H9 (cell line): ENCODE data around the gene ALKAL2. TPM values are rescaled to one million over a fixed set of nuclear protein-coding genes. Genes with fewer than 3 reads are reported as not detected.

Experiments used
- DNase-seq: peaks from one replicate; pipeline ENCODE4 v3.0.0-alpha.2; 2017
- H2AFZ ChIP-seq: one replicate; pipeline ENCODE4 v1.6.1; 2013; ENCODE audit warnings: mild to moderate bottlenecking, low read length, control low read depth, moderate library complexity
- H2AK5ac ChIP-seq: 2 replicates; pipeline ENCODE4 v1.6.1; 2013; ENCODE audit warnings: low read length, control low read depth, mixed read lengths; ENCODE audit not compliant: insufficient read length
- H2BK120ac ChIP-seq: one replicate; pipeline ENCODE4 v1.6.1; 2013; ENCODE audit warnings: low read depth, mild to moderate bottlenecking, low read length, control low read depth, inconsistent platforms; ENCODE audit not compliant: poor library complexity, severe bottlenecking
- H2BK12ac ChIP-seq: 2 replicates; pipeline ENCODE4 v1.6.1; 2013; ENCODE audit warnings: low read length, control low read depth, mixed read lengths, low read depth; ENCODE audit not compliant: insufficient read length
- H2BK15ac ChIP-seq: 2 replicates; pipeline ENCODE4 v1.6.1; 2013; ENCODE audit warnings: low read depth, low read length, control low read depth
- H2BK20ac ChIP-seq: one replicate; pipeline ENCODE4 v1.6.1; 2013; ENCODE audit warnings: low read depth, mild to moderate bottlenecking, low read length, control low read depth, inconsistent platforms; ENCODE audit not compliant: poor library complexity, severe bottlenecking
- H2BK5ac ChIP-seq: 2 replicates; pipeline ENCODE4 v1.6.1; 2013; ENCODE audit warnings: low read length, control low read depth, mixed read lengths; ENCODE audit not compliant: insufficient read length
- H3K14ac ChIP-seq: 2 replicates; pipeline ENCODE4 v1.6.1; 2013; ENCODE audit warnings: low read length, control low read depth; ENCODE audit not compliant: insufficient read depth
- H3K18ac ChIP-seq: 2 replicates; pipeline ENCODE4 v1.6.1; 2013; ENCODE audit warnings: low read depth, mild to moderate bottlenecking, mixed read lengths, low read length, control low read depth; ENCODE audit not compliant: insufficient read length
- H3K23ac ChIP-seq: 2 replicates; pipeline ENCODE4 v1.6.1; 2013; ENCODE audit warnings: low read length, control low read depth, mixed read lengths, low read depth; ENCODE audit not compliant: insufficient read length
- H3K23me2 ChIP-seq: 2 replicates; pipeline ENCODE4 v1.6.1; 2013; ENCODE audit warnings: low read depth, mild to moderate bottlenecking, mixed read lengths, low read length, control low read depth; ENCODE audit not compliant: insufficient read length, poor library complexity, severe bottlenecking
- H3K27ac ChIP-seq: 2 replicates; pipeline ENCODE4 v1.5.1; 2013; ENCODE audit warnings: low read length, control low read depth, mixed read lengths, low read depth; ENCODE audit not compliant: insufficient read length
- H3K27me3 ChIP-seq: 2 replicates; pipeline ENCODE4 v1.6.1; 2013; ENCODE audit warnings: low read length, control low read depth, inconsistent platforms; ENCODE audit not compliant: insufficient read depth
- H3K4ac ChIP-seq: 2 replicates; pipeline ENCODE4 v1.6.1; 2013; ENCODE audit warnings: low read depth, mild to moderate bottlenecking, control low read depth, inconsistent platforms, low read length, moderate library complexity
- H3K4me1 ChIP-seq: 2 replicates; pipeline ENCODE4 v1.6.1; 2013; ENCODE audit warnings: low read length, control low read depth, inconsistent platforms; ENCODE audit not compliant: insufficient read depth
- H3K4me2 ChIP-seq: 2 replicates; pipeline ENCODE4 v1.6.1; 2013; ENCODE audit warnings: low read length, control low read depth, mixed read lengths; ENCODE audit not compliant: insufficient read length, insufficient read depth
- H3K56ac ChIP-seq: 2 replicates; pipeline ENCODE4 v1.6.1; 2013; ENCODE audit warnings: low read depth, mild to moderate bottlenecking, mixed read lengths, low read length, control low read depth; ENCODE audit not compliant: insufficient read length
- H3K79me1 ChIP-seq: 2 replicates; pipeline ENCODE4 v1.6.1; 2013; ENCODE audit warnings: low read depth, mild to moderate bottlenecking, moderate library complexity, low read length, control low read depth, inconsistent platforms; ENCODE audit not compliant: insufficient read depth, poor library complexity, severe bottlenecking
- H3K79me2 ChIP-seq: 2 replicates; pipeline ENCODE4 v1.6.1; 2013; ENCODE audit warnings: low read length, control low read depth, inconsistent platforms; ENCODE audit not compliant: insufficient read depth
- H3K9ac ChIP-seq: 2 replicates; pipeline ENCODE4 v1.6.1; 2013; ENCODE audit warnings: low read length, control low read depth, mixed read lengths; ENCODE audit not compliant: insufficient read length; ENCODE audit errors: extremely low read depth
- H3K9me3 ChIP-seq: one replicate; pipeline ENCODE4 v1.6.1; 2013; ENCODE audit warnings: low read depth, low read length, inconsistent platforms; ENCODE audit not compliant: control insufficient read depth
- H3T11ph ChIP-seq: one replicate; pipeline ENCODE4 v1.6.1; 2013; ENCODE audit warnings: mild to moderate bottlenecking, low read length, control low read depth, inconsistent platforms
- H4K20me1 ChIP-seq: one replicate; pipeline ENCODE4 v1.6.1; 2013; ENCODE audit not compliant: control insufficient read depth, insufficient read length, insufficient read depth
- H4K5ac ChIP-seq: 2 replicates; pipeline ENCODE4 v1.6.1; 2013; ENCODE audit warnings: low read depth, mild to moderate bottlenecking, mixed read lengths, low read length, control low read depth; ENCODE audit not compliant: insufficient read length
- H4K8ac ChIP-seq: replicated peaks from 2 replicates; pipeline ENCODE4 v1.6.1; 2013; ENCODE audit warnings: low read length, control low read depth, mixed read lengths, low read depth; ENCODE audit not compliant: insufficient read length
- H4K91ac ChIP-seq: 2 replicates; pipeline ENCODE4 v1.6.1; 2013; ENCODE audit warnings: low read depth, mild to moderate bottlenecking, moderate library complexity, mixed read lengths, low read length, control low read depth; ENCODE audit not compliant: insufficient read length
- H3K27ac Mint-ChIP-seq, 3 experiments: 2 replicates in 2 of 3; 3 replicates in 1 of 3; pipeline ENCODE4 v1.8.0; 2020 to 2021; ENCODE audit warnings: mixed read lengths in 3 of 3, mild to moderate bottlenecking in 1 of 3, moderate library complexity in 1 of 3
- H3K27me3 Mint-ChIP-seq: 2 replicates; pipeline ENCODE4 v1.8.0; 2021; ENCODE audit warnings: low read depth, mild to moderate bottlenecking, moderate library complexity, mixed read lengths
- H3K36me3 Mint-ChIP-seq, 3 experiments: 2 replicates in 2 of 3; 3 replicates in 1 of 3; pipeline ENCODE4 v1.8.0; 2020 to 2021; ENCODE audit warnings: low read depth in 3 of 3, mixed read lengths in 3 of 3; ENCODE audit not compliant: insufficient read depth in 1 of 3
- H3K4me1 Mint-ChIP-seq, 2 experiments: 2 replicates each; pipeline ENCODE4 v1.8.0; 2020; ENCODE audit warnings: mixed read lengths in 2 of 2
- H3K4me3 Mint-ChIP-seq, 2 experiments: 2 replicates in 1 of 2; 3 replicates in 1 of 2; pipeline ENCODE4 v1.8.0; 2020 to 2021; ENCODE audit warnings: mild to moderate bottlenecking in 2 of 2, mixed read lengths in 2 of 2, moderate library complexity in 1 of 2
- H3K9me3 Mint-ChIP-seq, 2 experiments: 2 replicates in 1 of 2; 3 replicates in 1 of 2; pipeline ENCODE4 v1.8.0; 2020; ENCODE audit warnings: mild to moderate bottlenecking in 2 of 2, mixed read lengths in 2 of 2, moderate library complexity in 1 of 2
- WGBS: extraction: QIAGEN DNeasy Blood & Tissue Kit; methylation state at CpG from one replicate; pipeline ENCODE4 v1.1.7; 2013; ENCODE audit warnings: missing lambda C conversion rate, low lambda C conversion rate, mixed read lengths; ENCODE audit not compliant: insufficient read length; ENCODE audit errors: extremely low coverage; 5-methylcytosine and 5-hydroxymethylcytosine counted together
- total RNA-seq: library from RNA; stranded (reverse); gene quantifications from 2 replicates; pipeline ENCODE4 v1.2.1, GENCODE V29; 2021
- TF ChIP-seq, protein P1 (sequence below): fragments of 200-600 bp; sonication (generic); conservative IDR thresholded peaks from 3 replicates; pipeline ENCODE4 v1.8.0; 2021; ENCODE audit warnings: antibody characterized with exemption, mild to moderate bottlenecking

The ALKAL2 gene
- total RNA-seq, 1 experiment from 2014 or later = 0.48 TPM

GRCh38 chr2:259789-260331 lies 28.0 kb downstream of the ALKAL2 start:
- no peak overlapping the region for H3K27ac Mint-ChIP-seq

More at GRCh38 chr2:259789-260331, 28.0 kb downstream of the ALKAL2 start:
- Histone ChIP-seq H4K8ac (no peak overlapping the region), H3K14ac (no peak overlapping the region), H3K79me1 (no peaks in the 10 kb centered on the region), H2AFZ (no peak overlapping the region), H3K18ac (no peak overlapping the region), H3K79me2 (no peaks in the 10 kb centered on the region), H4K91ac (no peak overlapping the region), H2BK20ac (no peak overlapping the region), H3K4me1 (no peaks in the 10 kb centered on the region), H3K23ac (no peak overlapping the region), H3K9ac (no peak overlapping the region), H3K27ac (no peak overlapping the region), H3K23me2 (peaks cover 9% of the 10 kb centered on the region), H2AK5ac (no peak overlapping the region), H3T11ph (no peak overlapping the region), H2BK5ac (no peak overlapping the region), H4K5ac (no peak overlapping the region), H4K20me1 (no peaks in the 10 kb centered on the region), H2BK15ac (no peak overlapping the region), H3K9me3 (no peaks in the 10 kb centered on the region), H3K56ac (no peak overlapping the region), H2BK12ac (no peak overlapping the region), H2BK120ac (no peak overlapping the region), H3K4ac (no peak overlapping the region), H3K4me2 (no peak overlapping the region), H3K27me3 (no peaks in the 10 kb centered on the region)
- WGBS = no CpG with 5 or more reads among the region's 2 CpGs
- no peak for DNase-seq
- H3K27me3 Mint-ChIP-seq = peaks cover 11% of the 10 kb centered on the region
- TF ChIP-seq, protein P1, sequence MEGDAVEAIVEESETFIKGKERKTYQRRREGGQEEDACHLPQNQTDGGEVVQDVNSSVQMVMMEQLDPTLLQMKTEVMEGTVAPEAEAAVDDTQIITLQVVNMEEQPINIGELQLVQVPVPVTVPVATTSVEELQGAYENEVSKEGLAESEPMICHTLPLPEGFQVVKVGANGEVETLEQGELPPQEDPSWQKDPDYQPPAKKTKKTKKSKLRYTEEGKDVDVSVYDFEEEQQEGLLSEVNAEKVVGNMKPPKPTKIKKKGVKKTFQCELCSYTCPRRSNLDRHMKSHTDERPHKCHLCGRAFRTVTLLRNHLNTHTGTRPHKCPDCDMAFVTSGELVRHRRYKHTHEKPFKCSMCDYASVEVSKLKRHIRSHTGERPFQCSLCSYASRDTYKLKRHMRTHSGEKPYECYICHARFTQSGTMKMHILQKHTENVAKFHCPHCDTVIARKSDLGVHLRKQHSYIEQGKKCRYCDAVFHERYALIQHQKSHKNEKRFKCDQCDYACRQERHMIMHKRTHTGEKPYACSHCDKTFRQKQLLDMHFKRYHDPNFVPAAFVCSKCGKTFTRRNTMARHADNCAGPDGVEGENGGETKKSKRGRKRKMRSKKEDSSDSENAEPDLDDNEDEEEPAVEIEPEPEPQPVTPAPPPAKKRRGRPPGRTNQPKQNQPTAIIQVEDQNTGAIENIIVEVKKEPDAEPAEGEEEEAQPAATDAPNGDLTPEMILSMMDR = no peak
- peaks cover 29 to 54% (median 40%) of the 10 kb centered on the region in 3 experiments for H3K36me3 Mint-ChIP-seq
- H3K4me1 Mint-ChIP-seq = peaks cover 0 to 13% of the 10 kb centered on the region in 2 experiments; a peak in 2 of 4 replicates
- H3K4me3 Mint-ChIP-seq = no peak overlapping the region
- H3K9me3 Mint-ChIP-seq = peaks cover 28 to 36% of the 10 kb centered on the region in 2 experiments
